Glomerular endothelial cell (primary cell): ENCODE data around the gene ME2. TPM values are rescaled to one million over a fixed set of nuclear protein-coding genes. Genes with fewer than 3 reads are reported as not detected.
A peak's percentile ranks its signal among the peaks of the same experiment; 100 is the strongest.
"Not testable (repeated sequence)": the region's sequence is repeated elsewhere in the genome, so short reads cannot be mapped to it uniquely, and the experiment has no call there.

ENCODE experiments used
- DNase-seq: peaks from one replicate; pipeline ENCODE4 v3.0.0-alpha.2; 2011; ENCODE audit warnings: low read depth, low spot score; ENCODE audit errors: extremely low read depth
- total RNA-seq: library from RNA; depleted of rRNA; stranded (reverse); fragments of >200 nt; gene quantifications from 2 replicates; pipeline ENCODE4 v1.2.3, GENCODE V29; 2015

The ME2 gene
- 41.8 and 51.6 TPM in 2 replicates for total RNA-seq

GRCh38 chr18:50878345-50879301, at the start of gene ME2:
ME2 (plus strand) TSS chr18:50879118; CDS start chr18:50895821, 16,703 bp downstream.
- no peak for DNase-seq

GRCh38 chr18:50829644-50830043, 49.3 kb upstream of the ME2 start:
- no peak for DNase-seq

GRCh38 chr18:50830544-50830943, 48.4 kb upstream of the ME2 start:
- no peak for DNase-seq

GRCh38 chr18:50832754-50833153, 46.2 kb upstream of the ME2 start:
- no peak for DNase-seq

- not testable (repeated sequence) for DNase-seq
These were observed 45.4 kb upstream of the ME2 start for GRCh38 chr18:50833496-50833895.

- peak; percentile 68 for DNase-seq
These were observed 42.4 kb upstream of the ME2 start for GRCh38 chr18:50836521-50836957.

GRCh38 chr18:50839341-50839740, 39.6 kb upstream of the ME2 start:
- no peak for DNase-seq

- no peak for DNase-seq
These were observed 38.9 kb upstream of the ME2 start for GRCh38 chr18:50839996-50840395.

GRCh38 chr18:50842846-50843245, 36.1 kb upstream of the ME2 start:
- DNase-seq, result no peak

GRCh38 chr18:50844554-50844953, 34.4 kb upstream of the ME2 start:
- no peak for DNase-seq

- no peak for DNase-seq
These were observed 34.0 kb upstream of the ME2 start for GRCh38 chr18:50844960-50845359.

- DNase-seq, result no peak
These were observed 31.7 kb upstream of the ME2 start for GRCh38 chr18:50847192-50847591.

- DNase-seq, result no peak
These were observed 30.8 kb upstream of the ME2 start for GRCh38 chr18:50848061-50848551.

GRCh38 chr18:50848991-50849390, 29.9 kb upstream of the ME2 start:
- DNase-seq, result no peak

GRCh38 chr18:50849419-50849821, 29.5 kb upstream of the ME2 start:
- no peak for DNase-seq

- no peak for DNase-seq
These were observed 28.4 kb upstream of the ME2 start for GRCh38 chr18:50850307-50851065.

GRCh38 chr18:50853863-50854271, 25.1 kb upstream of the ME2 start:
- no peak for DNase-seq

GRCh38 chr18:50855976-50856757, 22.8 kb upstream of the ME2 start:
- DNase-seq, result no peak

GRCh38 chr18:50857166-50857565, 21.8 kb upstream of the ME2 start:
- not testable (repeated sequence) for DNase-seq

GRCh38 chr18:50857694-50858093, 21.2 kb upstream of the ME2 start:
- DNase-seq, result no peak
